PC-3 (cell line): ENCODE results near the gene DYRK3. TPM values are rescaled to one million over a fixed set of nuclear protein-coding genes. Genes with fewer than 3 reads are reported as not detected.

Experiments
- ATAC-seq: fragments of 200-7000 bp; cut with Tn5 transposase; 2 replicates; pipeline ENCODE4 v1.9.1; 2020; ENCODE audit warnings: mild to moderate bottlenecking, moderate library complexity
- BruUV-seq: library from RNA; stranded (reverse); fragments of 400-500 nt; replicated peaks from 2 replicates; lab custom pipeline; 2021; lab: Mats Ljungman, UMichigan
- CTCF ChIA-PET: fragments of 300-600 bp; sonication (Branson Sonifier 250); formaldehyde crosslinking; loops from one replicate; lab custom pipeline; 2022; ENCODE audit warnings: antibody characterized with exemption; lab: Charles Lee
- POLR2A ChIA-PET: fragments of 300-600 bp; sonication (Branson Sonifier 250); formaldehyde crosslinking; loops from one replicate; lab custom pipeline; 2022; ENCODE audit warnings: antibody characterized with exemption; ENCODE audit not compliant: unreplicated experiment; lab: Charles Lee
- DNase-seq: peaks from one replicate; pipeline ENCODE4 v3.0.0-alpha.2; 2015
- H2AFZ ChIP-seq: fragments of 300-600 bp; sonication (generic); 2 replicates; pipeline ENCODE4 v1.6.0; 2016; ENCODE audit warnings: antibody characterized with exemption, low read length
- H3F3A ChIP-seq: fragments of 300-600 bp; sonication (generic); one replicate; pipeline ENCODE4 v1.6.0; 2017; ENCODE audit warnings: antibody characterized with exemption, low read length, control low read depth, mild to moderate bottlenecking; ENCODE audit not compliant: unreplicated experiment
- H3K27ac ChIP-seq: fragments of 300-600 bp; sonication (generic); 2 replicates; pipeline ENCODE4 v1.5.1; 2016; ENCODE audit warnings: mild to moderate bottlenecking, low read length
- H3K27me3 ChIP-seq: fragments of 300-600 bp; sonication (generic); 2 replicates; pipeline ENCODE4 v1.6.1; 2016; ENCODE audit warnings: low read length, mixed read lengths
- H3K36me3 ChIP-seq: fragments of 300-600 bp; sonication (generic); 2 replicates; pipeline ENCODE4 v1.6.1; 2016; ENCODE audit warnings: low read depth, mixed run types, low read length, mixed read lengths
- H3K4me1 ChIP-seq: fragments of 300-600 bp; sonication (generic); 2 replicates; pipeline ENCODE4 v1.5.1; 2016; ENCODE audit warnings: low read length; ENCODE audit not compliant: insufficient read depth
- H3K4me2 ChIP-seq: fragments of 300-600 bp; sonication (generic); 2 replicates; pipeline ENCODE4 v1.6.0; 2016; ENCODE audit warnings: low read length
- H3K4me3 ChIP-seq: fragments of 300-600 bp; sonication (generic); 2 replicates; pipeline ENCODE4 v1.5.1; 2016; ENCODE audit warnings: mild to moderate bottlenecking, low read length, mixed read lengths
- H3K79me2 ChIP-seq: fragments of 300-600 bp; sonication (generic); 2 replicates; pipeline ENCODE4 v1.6.1; 2017; ENCODE audit warnings: low read length, mixed read lengths
- H3K9ac ChIP-seq: fragments of 300-600 bp; sonication (generic); 2 replicates; pipeline ENCODE4 v1.6.0; 2016; ENCODE audit warnings: mild to moderate bottlenecking, low read length
- H3K9me2 ChIP-seq: fragments of 300-600 bp; sonication (generic); replicated peaks from 2 replicates; pipeline ENCODE4 v1.6.1; 2016; ENCODE audit warnings: mixed run types, low read length, mixed read lengths
- H3K9me3 ChIP-seq: fragments of 300-600 bp; sonication (generic); 2 replicates; pipeline ENCODE4 v1.6.1; 2016; ENCODE audit warnings: low read length, mixed read lengths
- H4K20me1 ChIP-seq: fragments of 300-600 bp; sonication (generic); 2 replicates; pipeline ENCODE4 v1.6.1; 2016; ENCODE audit warnings: low read length, mixed read lengths
- CTCF ChIP-seq: fragments of 300-600 bp; sonication (generic); conservative IDR thresholded peaks from 2 replicates; pipeline ENCODE4 v1.5.1; 2017; ENCODE audit warnings: antibody characterized with exemption, low read depth, mild to moderate bottlenecking, low read length
- EZH2 ChIP-seq: fragments of 300-600 bp; sonication (generic); IDR thresholded peaks from one replicate; pipeline ENCODE4 v1.6.1; 2017; ENCODE audit warnings: antibody characterized with exemption, mild to moderate bottlenecking, low read length; ENCODE audit not compliant: unreplicated experiment
- EZH2phosphoT487 ChIP-seq: fragments of 300-600 bp; sonication (generic); IDR thresholded peaks from 2 replicates; pipeline ENCODE4 v1.6.1; 2018; ENCODE audit warnings: mild to moderate bottlenecking, antibody characterized with exemption, low read length, borderline replicate concordance
- intact Hi-C: fragments of 100-400 bp; cut with micrococcal nuclease; formaldehyde crosslinking; loops from 2 replicates; pipeline ENCODE4 v1.9.0; 2023
- total RNA-seq: library from RNA; depleted of rRNA; stranded (reverse); fragments of >200 nt; gene quantifications from 2 replicates; pipeline ENCODE4 v1.2.3, GENCODE V29; 2014

DYRK3 gene
- total RNA-seq, 1 experiment from 2014 or later: 12.1 TPM

- DNase-seq (no peak), ATAC-seq (no peak)
- Histone ChIP-seq H3F3A (no peaks in the 10 kb centered on the region), H3K9ac (no peak overlapping the region), H4K20me1 (no peaks in the 10 kb centered on the region), H2AFZ (no peak overlapping the region), H3K36me3 (no peaks in the 10 kb centered on the region), H3K4me3 (no peak overlapping the region), H3K79me2 (no peaks in the 10 kb centered on the region), H3K4me2 (no peak overlapping the region), H3K27ac (no peak overlapping the region), H3K27me3 (no peaks in the 10 kb centered on the region), H3K9me2 (no peaks in the 10 kb centered on the region), H3K9me3 (no peaks in the 10 kb centered on the region), H3K4me1 (peaks cover 14% of the 10 kb centered on the region)
- POLR2A ChIA-PET: no interaction called here
- intact Hi-C loops: no loop called here
- CTCF ChIA-PET: no interaction called here
- TF ChIP-seq EZH2phosphoT487 (no peak), CTCF (no peak), EZH2 (no peak)
- BruUV-seq: no TSS peak
Measured at GRCh38 chr1:206653715-206654459, 18.6 kb downstream of the DYRK3 start.

GRCh38 chr1:206654828-206655227 is 19.5 kb downstream of the DYRK3 start:
- Histone ChIP-seq H3F3A (no peaks in the 10 kb centered on the region), H3K4me1 (peaks cover 4% of the 10 kb centered on the region), H3K9ac (no peak overlapping the region), H3K27ac (no peak overlapping the region), H3K4me3 (no peak overlapping the region), H3K9me3 (no peaks in the 10 kb centered on the region), H4K20me1 (no peaks in the 10 kb centered on the region), H3K36me3 (no peaks in the 10 kb centered on the region), H3K4me2 (no peak overlapping the region), H2AFZ (no peak overlapping the region), H3K27me3 (no peaks in the 10 kb centered on the region), H3K9me2 (no peaks in the 10 kb centered on the region), H3K79me2 (no peaks in the 10 kb centered on the region)
- ATAC-seq (no peak), DNase-seq (no peak)
- ChIA-PET CTCF (interaction anchor here (0.8 to 1.3 kb wide), 2 partner anchors 9 to 16 kb away, joined by 3 to 10 read pairs; no protein-coding TSS in a partner anchor), POLR2A (no interaction called here)
- TF ChIP-seq EZH2: no peak
- TF ChIP-seq CTCF: no peak
- no peak for TF ChIP-seq EZH2phosphoT487
- no TSS peak for BruUV-seq
- intact Hi-C loops: no loop called here

- POLR2A ChIA-PET: no interaction called here
- DNase-seq: no peak
- Histone ChIP-seq H3K79me2 (no peaks in the 10 kb centered on the region), H3K9me3 (no peaks in the 10 kb centered on the region), H3K36me3 (no peaks in the 10 kb centered on the region), H3F3A (no peaks in the 10 kb centered on the region), H3K9ac (no peak overlapping the region), H3K4me1 (0 out of 2 replicates have a peak, but pooled peaks cover 3% of the 10 kb centered on the region), H3K4me3 (no peak overlapping the region), H3K27me3 (no peaks in the 10 kb centered on the region), H3K27ac (no peak overlapping the region), H2AFZ (no peak overlapping the region), H3K9me2 (no peaks in the 10 kb centered on the region), H4K20me1 (no peaks in the 10 kb centered on the region), H3K4me2 (no peak overlapping the region)
- no peak for TF ChIP-seq EZH2
- TF ChIP-seq EZH2phosphoT487: no peak
- TF ChIP-seq CTCF: no peak
- intact Hi-C loops: no loop called here
- no peak for ATAC-seq
- CTCF ChIA-PET: interaction anchor here (0.8 to 1.3 kb wide), 2 partner anchors 8 to 17 kb away, joined by 3 to 10 read pairs; no protein-coding TSS in a partner anchor
- no TSS peak for BruUV-seq
Measured at GRCh38 chr1:206655471-206655882, 20.1 kb downstream of the DYRK3 start.
